Transverse colon (tissue), 4 donors: Measurements from ENCODE around the gene CACNA1B. TPM values are rescaled to one million over a fixed set of nuclear protein-coding genes. Genes with fewer than 3 reads are reported as not detected.

ENCODE experiments used
- DNase-seq: peaks from one replicate; pipeline ENCODE4 v3.0.0-alpha.2; 2019
- H3K27ac ChIP-seq, 4 donors: fragments of 200-600 bp; sonication (generic); 2 replicates each; pipeline ENCODE4 v1.5.1; 2016 to 2018; ENCODE audit warnings: inconsistent platforms in 4 of 4
- H3K27me3 ChIP-seq: fragments of 200-600 bp; sonication (generic); 2 replicates; pipeline ENCODE4 v1.5.1; 2017; ENCODE audit warnings: inconsistent platforms
- H3K36me3 ChIP-seq, 4 donors: fragments of 200-600 bp; sonication (generic); 2 replicates each; pipeline ENCODE4 v1.5.1; 2017 to 2019; ENCODE audit warnings: inconsistent platforms in 4 of 4
- H3K4me1 ChIP-seq, 4 donors: fragments of 200-600 bp; sonication (generic); 2 replicates each; pipeline ENCODE4 v1.5.1; 2017 to 2020; ENCODE audit warnings: inconsistent platforms in 4 of 4
- H3K4me3 ChIP-seq, 4 donors: fragments of 200-600 bp; sonication (generic); 1 replicate in 1 of 4; 2 replicates in 3 of 4; pipeline versions ENCODE4 v1.5.1 to v1.6.1; 2017 to 2019; ENCODE audit warnings: inconsistent platforms in 4 of 4
- H3K9me3 ChIP-seq, 2 donors: fragments of 200-600 bp; sonication (generic); 2 replicates each; pipeline ENCODE4 v1.5.1; 2017 to 2019; ENCODE audit warnings: inconsistent platforms in 2 of 2
- CTCF ChIP-seq, 5 experiments: fragments of 200-600 bp in 3 of 5; fragments of 450-650 bp in 2 of 5; sonication (generic) in 3 of 5; IDR thresholded peaks; 1 replicate in 2 of 5; 2 replicates in 3 of 5; pipeline ENCODE4 v1.5.1; 2016 to 2017; ENCODE audit warnings: antibody characterized with exemption in 5 of 5, inconsistent platforms in 3 of 5, mild to moderate bottlenecking in 2 of 5, moderate library complexity in 1 of 5
- EP300 ChIP-seq: sonication (generic); formaldehyde crosslinking; IDR thresholded peaks from one replicate; pipeline ENCODE4 v1.6.1; 2017; ENCODE audit warnings: antibody characterized with exemption, low read depth
- POLR2A ChIP-seq: fragments of 450-650 bp; IDR thresholded peaks from one replicate; pipeline ENCODE4 v1.6.1; 2016; ENCODE audit warnings: antibody characterized with exemption, mild to moderate bottlenecking, moderate library complexity
- POLR2AphosphoS5 ChIP-seq, 3 donors: sonication (generic); formaldehyde crosslinking; IDR thresholded peaks; one replicate each; pipeline ENCODE4 v1.6.1; 2016; ENCODE audit warnings: antibody characterized with exemption in 3 of 3
- WGBS, 2 donors: methylation state at CpG; one replicate each; pipeline ENCODE4 v1.1.5; 2018; ENCODE audit warnings: low coverage in 1 of 2; 5-methylcytosine and 5-hydroxymethylcytosine counted together
- in situ Hi-C, 4 donors: fragments of 200-750 bp; cut with MboI; loops; one replicate each; pipeline versions ENCODE4 v1.15.0 to v1.15.1; 2017; ENCODE audit warnings: low sequenced_read_pairs in 3 of 4, low pct_ligation_motif_present in 1 of 4, low pct_unique_long_range_greater_than_20kb in 1 of 4
- intact Hi-C: fragments of 100-400 bp; cut with DNase I; formaldehyde crosslinking; loops from one replicate; pipeline ENCODE4 v1.15.1; 2023; ENCODE audit warnings: low total_unique reads
- total RNA-seq, 4 donors: library from RNA; depleted of rRNA; stranded (reverse); fragments of >200 nt; gene quantifications; one replicate each; pipeline ENCODE4 v1.1.0, GENCODE V29; 2016

CACNA1B gene
- total RNA-seq, 4 donors from 2014 or later = 0.27 to 0.40 (median 0.35) TPM

GRCh38 chr9:137975936-137976565 lies 98.5 kb downstream of the CACNA1B start:
- Histone ChIP-seq H3K4me1 (no peaks in the 10 kb centered on the region), H3K27me3 (no peaks in the 10 kb centered on the region), H3K9me3 (no peaks in the 10 kb centered on the region), H3K36me3 (no peaks in the 10 kb centered on the region), H3K27ac (no peak overlapping the region), H3K4me3 (no peak overlapping the region)
- TF ChIP-seq CTCF (IDR thresholded peaks at IDR 0.05) (no peak), POLR2A (no peak), POLR2AphosphoS5 (IDR thresholded peaks at IDR 0.05) (no peak), EP300 (no peak)
- DNase-seq = no peak
- in situ Hi-C loops = no loop called here
- 83 to 86% methylated on average over 1 to 8 of the region's 8 CpGs for WGBS, 2 donors
- intact Hi-C loops = no loop called here

GRCh38 chr9:137977571-137978261 lies 100.1 kb downstream of the CACNA1B start:
- 85% methylated on average over 7 of the region's 8 CpGs; no CpG with 5 or more reads in 1 of the 2 donors for WGBS, 2 donors
- DNase-seq = no peak
- Histone ChIP-seq H3K27ac (no peak overlapping the region), H3K27me3 (no peaks in the 10 kb centered on the region), H3K9me3 (no peaks in the 10 kb centered on the region), H3K4me3 (no peak overlapping the region), H3K36me3 (no peaks in the 10 kb centered on the region), H3K4me1 (no peaks in the 10 kb centered on the region)
- intact Hi-C loops = no loop called here
- in situ Hi-C loops = no loop called here
- no peak for TF ChIP-seq POLR2A
- TF ChIP-seq EP300 = no peak
- no peak for TF ChIP-seq CTCF (IDR thresholded peaks at IDR 0.05)
- TF ChIP-seq POLR2AphosphoS5 (IDR thresholded peaks at IDR 0.05) = no peak

GRCh38 chr9:137978262-137978714 lies 100.7 kb downstream of the CACNA1B start:
- WGBS, 2 donors = 64 to 75% methylated on average over 3 to 4 of the region's 4 CpGs

More at GRCh38 chr9:137978262-137978714, 100.7 kb downstream of the CACNA1B start:
- in situ Hi-C loops (no loop called here), intact Hi-C loops (no loop called here)
- Histone ChIP-seq H3K4me3 (no peak overlapping the region), H3K4me1 (no peaks in the 10 kb centered on the region), H3K36me3 (no peaks in the 10 kb centered on the region), H3K27ac (no peak overlapping the region), H3K27me3 (no peaks in the 10 kb centered on the region), H3K9me3 (no peaks in the 10 kb centered on the region)
- DNase-seq = no peak
- TF ChIP-seq CTCF (IDR thresholded peaks at IDR 0.05) (no peak), POLR2AphosphoS5 (IDR thresholded peaks at IDR 0.05) (no peak), POLR2A (no peak), EP300 (no peak)
